HT1080 (cell line): ENCODE data around the gene ALG12. TPM values are rescaled to one million over a fixed set of nuclear protein-coding genes. Genes with fewer than 3 reads are reported as not detected.
"Not testable (repeated sequence)": the region's sequence is repeated elsewhere in the genome, so short reads cannot be mapped to it uniquely, and the experiment has no call there.

ENCODE experiments used
- DNase-seq: peaks from one replicate; pipeline ENCODE4 v3.0.0-alpha.2; 2015; ENCODE audit warnings: low read depth
- total RNA-seq: library from RNA; depleted of rRNA; stranded (reverse); fragments of >200 nt; shearing (Covaris generic); gene quantifications from 2 replicates; pipeline ENCODE4 v1.2.3, GENCODE V29; 2014

The ALG12 gene
- total RNA-seq, 1 experiment from 2014 or later, result 21.7 TPM

DNA sequence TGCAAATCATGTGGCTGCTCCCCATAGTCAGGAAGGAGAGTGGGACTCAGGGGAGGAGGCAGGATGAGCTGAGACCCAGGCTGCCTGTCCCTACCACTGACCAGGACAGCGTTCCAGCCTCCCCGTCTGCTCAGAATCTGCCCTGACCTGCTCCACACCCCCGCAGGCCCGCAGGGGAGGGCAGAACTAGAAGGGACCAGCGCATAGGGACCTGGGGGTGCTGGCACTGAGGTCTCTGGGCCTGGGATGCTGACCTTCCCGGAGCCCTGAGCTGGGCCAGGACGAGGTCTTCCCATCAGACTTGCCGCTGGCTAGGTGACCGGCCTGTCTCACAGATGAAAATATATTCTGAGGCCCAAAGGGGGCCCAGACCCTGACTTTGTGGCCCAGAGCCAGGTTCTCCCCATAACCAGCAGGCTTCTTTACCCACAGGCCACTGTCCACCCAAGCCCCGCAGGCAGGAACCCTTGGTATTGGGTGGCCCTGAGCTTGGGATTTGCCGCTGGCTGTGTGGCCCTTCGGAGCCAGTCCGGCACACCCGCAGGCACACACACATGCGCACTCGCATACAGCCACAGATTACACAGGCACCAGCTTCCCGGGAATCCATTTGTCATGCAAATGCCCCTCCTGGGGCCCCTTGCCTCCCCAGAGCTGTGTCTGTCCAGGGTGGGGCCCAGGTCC lies 28.5 kb upstream of the ALG12 start:
- no peak for DNase-seq

DNA sequence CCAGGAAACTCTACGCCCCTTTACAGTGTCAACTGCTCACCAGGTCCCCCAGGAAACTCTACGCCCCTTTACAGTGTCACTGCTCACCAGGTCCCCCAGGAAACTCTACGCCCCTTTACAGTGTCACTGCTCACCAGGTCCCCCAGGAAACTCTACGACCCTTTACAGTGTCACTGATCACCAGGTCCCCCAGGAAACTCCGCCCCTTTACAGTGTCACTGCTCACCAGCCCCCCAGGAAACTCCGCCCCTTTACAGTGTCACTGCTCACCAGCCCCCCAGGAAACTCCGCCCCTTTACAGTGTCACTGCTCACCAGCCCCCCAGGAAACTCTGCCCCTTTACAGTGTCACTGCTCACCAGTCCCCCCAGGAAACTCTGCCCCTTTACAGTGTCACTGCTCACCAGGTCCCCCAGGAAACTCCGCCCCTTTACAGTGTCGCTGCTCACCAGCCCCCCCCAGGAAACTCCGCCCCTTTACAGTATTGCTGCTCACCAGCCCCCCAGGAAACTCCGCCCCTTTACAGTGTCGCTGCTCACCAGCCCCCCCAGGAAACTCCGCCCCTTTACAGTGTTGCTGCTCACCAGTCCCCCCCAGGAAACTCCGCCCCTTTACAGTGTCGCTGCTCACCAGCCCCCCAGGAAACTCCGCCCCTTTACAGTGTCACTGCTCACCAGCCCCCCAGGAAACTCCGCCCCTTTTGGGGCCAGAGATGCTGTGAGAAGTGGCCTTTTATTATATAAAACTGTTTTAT lies 27.0 kb upstream of the ALG12 start:
- DNase-seq, result not testable (repeated sequence)

- DNase-seq, result no peak
Observed at GRCh38 chr22:49944399-49944891, 26.2 kb upstream of the ALG12 start.

GRCh38 chr22:49943771-49944398 lies 25.6 kb upstream of the ALG12 start:
- DNase-seq, result no peak

GRCh38 chr22:49943405-49943765 lies 25.1 kb upstream of the ALG12 start:
- no peak for DNase-seq

GRCh38 chr22:49942565-49943404 lies 24.5 kb upstream of the ALG12 start:
- DNase-seq, result no peak

GRCh38 chr22:49941507-49942316 lies 23.5 kb upstream of the ALG12 start:
- DNase-seq, result no peak

DNA sequence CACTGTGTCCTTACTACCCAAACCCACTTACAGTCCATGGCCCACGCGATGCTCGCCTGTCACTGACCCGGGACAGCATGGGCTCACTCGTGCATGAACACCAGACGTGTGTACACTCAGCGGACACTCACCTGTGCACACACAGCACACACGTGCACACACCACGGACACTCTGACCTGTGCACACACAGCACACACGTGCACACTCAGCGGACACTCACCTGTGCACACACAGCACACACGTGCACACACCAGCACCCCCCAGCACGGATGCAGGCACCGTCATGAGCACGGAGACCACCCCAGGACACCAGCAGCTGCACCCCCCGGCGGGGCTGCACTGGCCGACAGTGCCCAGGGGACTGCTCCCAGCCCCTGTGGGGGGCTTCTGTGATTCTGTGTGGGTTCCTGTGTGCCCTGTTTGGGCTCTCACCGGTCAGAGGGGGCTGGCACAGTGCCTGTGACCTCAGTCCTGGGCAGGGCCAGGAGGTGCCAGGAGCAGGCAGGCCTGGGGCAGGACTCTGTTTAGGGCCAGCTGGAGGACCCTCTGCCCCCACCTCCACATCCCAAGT lies 20.4 kb upstream of the ALG12 start:
- DNase-seq, result no peak

DNA sequence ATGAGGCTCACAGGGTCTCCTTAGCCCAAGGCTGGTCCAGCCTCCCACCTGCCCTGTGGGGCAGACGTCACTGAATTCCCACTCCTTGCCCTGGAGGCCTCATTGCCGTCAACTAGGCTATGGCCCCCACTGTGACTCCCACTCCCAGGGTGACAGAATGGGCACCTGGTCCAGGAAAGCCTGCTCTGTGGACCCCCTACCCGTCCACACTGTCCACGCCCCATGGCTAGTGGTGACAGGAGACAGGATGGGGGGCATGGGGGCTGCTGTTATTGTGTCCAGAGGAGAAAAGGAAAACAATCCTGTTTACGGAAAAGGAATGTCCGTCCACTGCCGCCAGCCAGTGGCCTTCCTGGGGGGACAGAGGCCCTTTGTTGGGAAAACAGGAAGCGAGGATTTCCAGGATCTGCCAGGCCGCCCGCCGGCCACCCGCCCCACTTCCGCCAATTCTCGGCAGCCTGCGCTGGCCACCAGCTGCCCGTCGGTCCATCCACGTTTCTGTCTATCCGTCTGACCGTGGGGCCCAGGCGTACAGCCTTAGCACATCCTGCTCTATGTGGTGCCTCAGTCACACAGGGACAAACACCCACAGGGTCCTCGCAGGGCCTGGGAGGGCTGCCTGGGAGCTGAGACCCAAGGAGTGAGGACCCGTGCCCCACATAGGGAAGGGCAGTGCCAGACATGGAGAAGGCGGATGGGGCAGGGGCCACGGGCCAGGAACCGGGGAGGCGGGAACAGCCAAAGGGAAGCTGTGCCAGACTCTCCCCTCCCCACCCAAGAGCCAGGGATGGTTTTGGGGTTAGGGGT lies 19.7 kb upstream of the ALG12 start:
- DNase-seq, result no peak

DNA sequence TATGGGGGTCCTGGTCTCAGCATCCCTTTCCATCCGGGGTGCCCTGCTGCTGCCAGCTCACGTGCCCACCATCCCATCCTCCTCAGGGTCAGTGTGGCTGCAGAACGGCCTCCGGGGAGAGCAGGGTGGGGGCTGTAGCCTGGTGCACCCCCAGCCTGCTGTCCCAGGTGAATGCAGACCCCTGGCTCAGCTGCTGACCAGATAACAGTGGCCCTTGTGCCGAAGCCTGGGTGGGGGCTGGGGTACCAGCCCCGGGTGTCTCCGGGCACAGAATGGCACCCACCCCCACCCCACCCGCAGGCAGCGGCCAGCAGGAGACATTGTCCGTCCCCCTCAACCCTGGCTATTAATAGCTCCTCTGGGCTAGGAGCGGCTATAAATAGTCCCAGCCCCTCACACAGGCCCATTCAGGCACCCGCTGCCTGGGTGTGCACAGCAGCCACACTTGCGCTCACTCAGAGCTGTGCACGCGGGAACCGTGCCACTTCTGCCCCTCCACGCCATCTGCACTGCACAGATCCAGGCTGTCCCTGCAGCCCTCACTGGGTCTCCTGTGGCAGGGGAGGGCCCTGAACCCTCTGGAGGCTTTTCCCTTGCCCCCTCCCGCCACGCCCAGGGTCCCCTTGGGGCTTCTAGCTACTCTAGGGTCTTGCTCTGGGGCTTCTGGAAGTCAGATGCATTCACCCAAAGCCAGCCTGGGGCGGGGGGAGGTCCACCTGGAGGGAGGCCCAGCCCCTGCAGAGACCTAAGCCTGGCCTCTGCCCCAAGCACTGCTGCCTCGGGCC lies 18.9 kb upstream of the ALG12 start:
- DNase-seq, result no peak

DNA sequence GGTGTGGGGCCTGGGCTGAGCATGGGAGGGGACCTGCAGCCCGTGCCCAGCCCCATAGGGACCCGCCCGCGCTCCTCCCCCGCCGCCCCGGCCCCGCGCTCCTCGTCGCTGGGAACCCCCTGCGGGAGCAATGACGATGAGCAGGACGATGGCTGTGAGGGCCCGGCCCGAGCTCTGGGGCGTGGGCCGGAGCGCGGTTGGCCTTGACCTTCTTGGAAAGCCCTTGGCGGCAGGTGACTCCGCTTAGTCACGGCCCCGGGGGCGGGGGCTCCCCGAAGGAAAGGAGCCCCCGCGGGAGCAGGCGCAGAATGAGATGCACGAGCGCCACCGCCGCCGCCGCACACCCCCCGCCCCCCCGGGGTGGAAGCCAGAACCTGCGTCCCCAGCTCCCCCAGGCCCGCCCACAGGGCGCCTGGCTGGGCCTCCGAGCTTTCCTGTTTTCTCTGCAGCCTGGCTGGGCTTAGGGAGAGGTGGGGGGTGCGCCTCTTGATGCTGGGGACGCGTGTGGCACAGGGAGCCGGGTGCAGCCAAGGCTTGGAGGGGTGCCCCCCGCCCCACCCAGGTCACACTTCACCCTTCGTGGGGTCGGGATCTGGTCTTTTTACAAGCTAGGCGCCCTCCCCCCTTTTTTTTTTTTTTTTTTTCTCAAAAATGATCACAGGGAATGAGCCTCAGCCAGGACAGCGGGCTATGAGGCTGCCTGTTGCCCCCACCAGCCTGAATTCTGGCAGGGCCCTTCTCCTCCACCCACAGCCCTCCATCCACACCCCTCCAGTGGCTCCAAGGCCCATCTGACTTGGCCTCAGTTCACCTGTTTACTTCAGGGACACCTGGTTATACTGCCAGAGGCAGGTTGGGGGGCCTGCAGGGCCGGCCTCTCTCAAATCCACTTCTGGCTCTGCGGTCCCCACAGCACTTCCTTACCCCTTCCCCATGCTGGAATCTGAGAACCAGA lies 18.1 kb upstream of the ALG12 start:
- peak; percentile 85 for DNase-seq

DNA sequence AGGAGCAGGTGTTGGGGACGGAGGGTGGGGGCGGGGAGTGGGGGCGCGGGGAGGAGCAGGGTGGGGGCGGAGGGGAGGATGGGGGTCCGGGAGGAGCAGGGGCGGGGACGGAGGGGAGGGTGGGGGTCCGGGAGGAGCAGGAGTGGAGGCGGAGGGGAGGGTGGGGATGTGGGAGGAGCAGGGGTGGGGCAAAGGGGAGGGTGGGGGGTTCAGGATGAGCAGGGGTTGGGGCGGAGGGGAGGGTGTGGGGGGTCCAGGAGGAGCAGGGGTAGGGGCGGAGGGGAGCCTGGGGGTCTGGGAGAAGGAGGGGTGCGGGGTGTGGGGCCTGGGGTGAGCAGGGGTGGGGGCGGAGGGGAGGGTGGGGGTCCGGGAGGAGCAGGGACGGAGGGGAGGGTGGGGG lies 17.3 kb upstream of the ALG12 start:
- no peak for DNase-seq

GRCh38 chr22:49934891-49935557 lies 16.8 kb upstream of the ALG12 start:
- DNase-seq, result no peak

DNA sequence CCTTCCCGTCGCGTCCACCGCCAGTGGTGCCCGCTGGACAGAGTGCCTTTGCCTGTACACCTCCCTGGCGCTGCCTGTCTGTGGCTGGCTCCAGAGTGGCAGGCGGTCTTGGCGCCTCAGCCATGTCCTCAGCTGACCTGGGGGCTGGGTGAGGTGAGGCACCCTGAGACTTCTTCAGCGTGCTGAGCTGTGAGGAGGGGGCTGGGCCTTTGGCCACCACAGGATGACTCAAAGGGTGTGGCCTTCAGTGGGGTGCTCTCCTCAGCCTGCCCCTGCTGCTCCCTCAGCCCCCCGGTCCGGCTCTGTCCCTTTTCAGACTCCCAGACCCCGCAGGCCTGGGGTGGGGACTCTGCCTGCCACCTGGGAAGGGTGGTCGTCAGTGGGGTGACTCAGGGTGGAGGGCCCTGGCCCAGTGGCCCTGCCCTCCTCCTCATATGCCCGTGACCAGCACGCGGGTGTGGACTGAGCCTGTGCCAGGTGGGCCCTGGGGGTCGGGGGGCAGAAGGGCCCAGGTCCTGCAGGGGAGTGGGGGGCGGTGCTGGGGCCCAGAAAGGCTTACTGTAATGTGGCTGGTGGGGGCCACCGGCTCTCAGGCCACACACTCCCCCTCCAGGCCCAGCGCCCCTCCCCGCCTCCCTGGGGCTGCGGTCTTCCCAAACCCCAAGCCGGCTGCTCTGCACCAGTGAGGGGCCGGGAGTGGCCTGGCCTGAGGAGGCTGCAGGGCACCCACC lies 16.1 kb upstream of the ALG12 start:
- DNase-seq, result peak; percentile 74

DNA sequence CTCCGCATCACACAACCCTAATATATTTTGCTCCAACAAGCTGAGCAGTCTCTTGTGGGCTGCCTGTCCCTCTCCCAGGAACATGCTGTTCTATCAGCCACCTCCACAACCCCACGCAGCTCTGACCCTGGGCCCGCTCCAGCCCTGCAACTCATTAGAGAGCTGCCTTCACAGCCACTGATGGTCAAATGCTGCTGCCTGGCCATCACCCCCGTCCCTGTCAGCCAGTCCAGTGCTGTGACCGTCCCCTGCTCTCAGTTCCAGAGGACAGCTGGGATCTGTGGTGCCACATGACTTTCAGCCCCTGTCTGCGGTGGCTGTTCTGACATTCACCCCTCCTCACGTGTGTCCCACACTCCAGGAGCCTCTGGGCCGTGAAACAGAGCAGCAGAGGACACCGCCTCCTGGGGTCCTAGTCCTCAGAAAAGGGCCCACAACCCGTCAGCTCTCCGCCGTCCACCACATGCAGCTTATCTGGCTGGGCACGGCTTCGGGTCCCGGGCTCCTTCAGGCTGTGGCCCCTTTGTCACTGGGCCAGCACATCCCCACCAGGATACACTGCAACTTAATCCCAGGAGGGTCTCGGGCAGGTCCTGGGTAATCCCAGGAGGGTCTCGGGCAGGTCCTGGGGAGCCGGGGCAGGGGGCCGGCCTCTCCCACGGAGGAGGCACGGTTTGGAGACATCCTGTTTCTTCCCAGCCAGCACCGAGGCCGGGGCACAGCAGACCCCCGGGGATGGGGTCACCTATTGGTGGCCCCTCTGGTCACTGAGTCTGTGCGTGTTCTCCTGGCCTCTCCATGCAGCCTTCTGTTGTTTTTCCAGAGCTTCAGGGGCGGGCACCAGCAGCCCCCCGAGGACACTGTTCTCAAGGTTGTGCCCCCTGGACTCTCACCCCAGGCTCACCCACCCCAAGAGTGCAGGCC lies 15.3 kb upstream of the ALG12 start:
- no peak for DNase-seq
